HG03378 (cell line): ENCODE data around the gene IL17RB.

ENCODE experiments used
- ATAC-seq: cut with Tn5 transposase; IDR thresholded peaks from one replicate; pipeline ENCODE4 v1.9.1; 2021; ENCODE audit warnings: mild to moderate bottlenecking, moderate library complexity; ENCODE audit not compliant: unreplicated experiment

IL17RB gene

GRCh38 chr3:53811143-53811927 is 35.0 kb upstream of the IL17RB start:
- ATAC-seq = no peak

- no peak for ATAC-seq
Measured at GRCh38 chr3:53812434-53812833, 33.9 kb upstream of the IL17RB start.

DNA sequence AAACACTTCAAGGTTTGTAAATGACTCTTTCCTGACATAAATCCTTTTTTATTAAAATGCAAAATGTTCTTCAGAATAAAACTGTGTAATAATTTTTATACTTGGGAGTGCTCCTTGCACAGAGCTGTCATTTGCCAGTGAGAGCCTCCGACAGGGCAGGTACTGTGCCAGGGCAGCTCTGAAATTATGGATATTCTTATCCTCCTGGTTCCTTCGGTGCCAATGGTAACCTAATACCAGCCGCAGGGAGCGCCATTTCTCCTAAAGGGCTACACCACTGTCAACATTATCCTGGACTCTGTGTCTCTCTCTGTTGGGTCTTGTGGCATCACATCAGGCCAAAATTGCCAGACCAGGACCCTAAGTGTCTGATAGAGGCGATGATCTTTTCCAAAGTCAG is 33.1 kb upstream of the IL17RB start:
- ATAC-seq = no peak

DNA sequence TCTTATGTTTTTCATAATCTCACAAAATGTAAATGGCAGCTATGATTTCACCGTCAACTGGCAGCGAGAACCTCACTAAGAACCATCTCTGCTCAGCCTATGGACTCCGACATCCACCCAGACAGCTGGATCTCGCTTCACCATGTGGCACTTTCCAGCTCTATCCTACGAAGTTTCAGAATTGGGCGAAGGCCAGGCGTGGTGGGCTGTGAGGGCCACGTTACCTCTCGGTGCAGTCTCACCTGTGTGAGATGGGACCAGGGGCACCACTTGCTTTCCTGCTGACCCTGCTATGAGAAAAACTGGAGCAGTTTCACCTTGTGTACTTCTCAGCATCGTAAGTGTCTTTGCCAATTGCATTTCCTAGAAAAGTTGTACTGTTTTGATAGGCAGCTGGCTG is 32.5 kb upstream of the IL17RB start:
- no peak for ATAC-seq

GRCh38 chr3:53815067-53815466 is 31.3 kb upstream of the IL17RB start:
- no peak for ATAC-seq

DNA sequence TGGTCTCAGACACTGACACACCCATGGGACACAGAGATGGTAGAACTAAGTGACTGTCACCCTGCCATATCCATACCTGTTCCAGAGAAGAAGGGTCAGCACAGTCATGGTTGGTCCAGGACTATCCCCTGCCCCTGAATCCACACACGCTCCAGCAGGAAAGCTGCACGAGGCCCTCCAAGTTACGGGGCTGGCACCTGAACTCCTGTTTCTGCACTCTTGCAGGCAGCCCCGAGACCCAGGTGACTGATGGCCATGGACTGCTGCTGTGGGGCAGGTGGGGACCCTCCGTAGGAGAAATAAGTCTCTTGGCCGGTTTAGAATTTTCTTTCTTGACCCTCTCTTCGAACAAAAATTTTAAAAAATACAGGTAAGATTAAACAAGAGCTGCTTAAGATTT is 30.7 kb upstream of the IL17RB start:
- ATAC-seq = no peak

DNA sequence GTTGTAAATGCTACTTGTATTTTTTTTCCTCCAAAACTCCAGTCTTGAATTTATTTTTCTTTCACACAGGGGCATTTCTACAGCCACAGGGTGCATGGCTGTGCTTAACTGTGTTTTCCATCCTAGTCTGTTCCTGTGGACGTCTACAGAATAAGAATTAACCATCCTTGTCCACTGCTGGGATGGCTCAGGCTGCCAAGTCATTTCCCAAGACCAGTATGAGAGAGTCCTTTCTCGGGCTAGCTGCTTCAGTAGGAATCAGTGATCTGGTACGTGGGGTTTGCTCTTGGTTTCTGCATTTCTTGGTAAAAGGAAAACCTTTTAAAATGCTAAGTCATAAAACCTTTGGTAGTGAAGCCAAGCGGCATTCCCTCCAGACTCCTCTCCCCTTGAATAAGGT is 29.9 kb upstream of the IL17RB start:
- ATAC-seq = no peak

DNA sequence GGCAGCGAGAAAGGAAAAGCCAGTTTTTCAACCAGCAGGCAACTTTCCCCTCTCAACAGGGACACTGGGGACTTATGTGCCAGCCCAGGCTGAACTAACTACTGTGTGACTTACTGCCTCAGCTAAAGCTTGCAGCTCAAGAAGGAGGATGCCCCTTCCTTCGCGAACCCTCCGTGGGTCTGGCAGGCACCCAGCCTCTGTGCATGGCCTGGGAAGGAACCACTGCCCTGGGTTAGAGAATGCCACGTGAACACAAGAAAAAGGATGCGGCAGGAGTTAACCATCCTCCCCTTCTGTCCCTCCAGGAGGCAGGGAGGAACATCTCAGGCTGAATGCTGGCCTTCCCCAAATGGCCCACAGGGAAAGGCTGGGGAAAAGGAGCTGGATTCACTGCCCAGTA is 29.2 kb upstream of the IL17RB start:
- ATAC-seq = no peak

DNA sequence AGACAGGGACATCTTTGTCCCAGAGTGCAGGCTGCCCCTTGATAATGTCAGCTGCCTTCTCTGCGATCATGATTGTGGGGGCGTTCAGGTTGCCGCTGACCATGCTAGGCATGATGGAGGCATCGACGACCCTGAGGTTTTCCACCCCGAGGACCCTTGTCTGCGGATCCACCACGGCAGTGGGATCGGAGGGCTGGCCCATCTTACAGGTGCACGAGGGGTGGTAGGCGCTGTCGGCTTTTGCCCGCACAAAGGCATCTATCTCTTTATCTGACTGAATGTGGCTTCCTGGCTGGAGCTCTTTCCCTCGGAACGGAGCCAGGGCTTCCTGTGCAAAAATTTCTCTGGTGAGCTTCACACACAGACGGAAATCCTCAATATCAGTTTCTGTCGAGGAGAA is 28.6 kb upstream of the IL17RB start:
- no peak for ATAC-seq

GRCh38 chr3:53818221-53819162 is 27.9 kb upstream of the IL17RB start:
- ATAC-seq = no peak

DNA sequence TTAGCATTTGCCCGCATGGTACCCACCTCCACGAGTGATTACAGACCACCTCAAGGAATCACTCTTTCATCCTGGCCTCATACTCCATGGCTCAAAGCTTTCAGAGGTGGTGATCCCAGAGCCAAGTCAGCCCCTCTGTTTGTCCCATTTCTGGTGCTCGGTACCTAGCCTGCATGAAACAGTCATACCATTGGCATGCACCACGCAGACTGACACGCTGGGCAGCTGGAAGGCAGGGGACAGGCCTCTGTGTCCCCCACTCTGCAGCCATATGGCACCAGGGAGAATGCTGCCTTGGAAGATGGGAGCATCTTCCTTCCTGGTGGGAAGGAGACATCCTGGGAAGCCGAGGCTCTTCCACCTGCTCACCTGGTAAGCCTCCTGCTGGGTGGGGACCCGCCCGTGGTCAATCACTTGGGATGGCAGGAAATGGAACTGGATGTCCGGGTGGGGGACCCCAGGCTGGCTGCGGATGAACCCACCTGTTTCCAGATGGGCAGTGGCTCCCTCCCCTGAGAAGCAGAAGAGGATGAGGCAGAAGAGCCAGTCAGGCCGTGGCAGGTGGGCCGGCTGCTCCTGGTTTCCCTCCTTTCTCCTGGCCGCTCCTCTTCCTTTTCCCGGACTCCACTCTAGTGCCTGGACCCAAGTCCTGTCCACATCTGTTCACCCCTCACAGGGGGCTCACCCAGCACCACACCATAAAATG is 27.1 kb upstream of the IL17RB start:
- no peak for ATAC-seq

DNA sequence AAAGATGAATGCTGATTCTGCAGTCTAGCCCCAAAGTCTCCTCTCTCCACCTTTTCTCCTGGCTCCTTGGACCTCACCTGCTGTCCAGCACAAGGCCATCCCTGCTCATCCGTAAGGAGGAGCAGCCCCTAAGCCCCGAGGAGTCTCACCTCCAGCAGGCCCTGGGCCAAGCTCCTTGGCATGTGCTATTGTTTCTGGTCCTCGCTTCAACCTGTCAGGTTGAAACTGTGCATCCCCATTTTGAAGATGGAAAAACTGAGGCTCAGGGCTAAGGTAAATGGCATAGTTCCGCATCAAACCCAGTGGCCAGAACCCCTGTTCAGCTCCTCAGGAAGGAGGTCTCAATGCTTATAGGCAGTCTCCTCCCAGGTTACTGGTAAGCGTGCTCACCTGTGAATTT is 26.3 kb upstream of the IL17RB start:
- ATAC-seq = no peak

DNA sequence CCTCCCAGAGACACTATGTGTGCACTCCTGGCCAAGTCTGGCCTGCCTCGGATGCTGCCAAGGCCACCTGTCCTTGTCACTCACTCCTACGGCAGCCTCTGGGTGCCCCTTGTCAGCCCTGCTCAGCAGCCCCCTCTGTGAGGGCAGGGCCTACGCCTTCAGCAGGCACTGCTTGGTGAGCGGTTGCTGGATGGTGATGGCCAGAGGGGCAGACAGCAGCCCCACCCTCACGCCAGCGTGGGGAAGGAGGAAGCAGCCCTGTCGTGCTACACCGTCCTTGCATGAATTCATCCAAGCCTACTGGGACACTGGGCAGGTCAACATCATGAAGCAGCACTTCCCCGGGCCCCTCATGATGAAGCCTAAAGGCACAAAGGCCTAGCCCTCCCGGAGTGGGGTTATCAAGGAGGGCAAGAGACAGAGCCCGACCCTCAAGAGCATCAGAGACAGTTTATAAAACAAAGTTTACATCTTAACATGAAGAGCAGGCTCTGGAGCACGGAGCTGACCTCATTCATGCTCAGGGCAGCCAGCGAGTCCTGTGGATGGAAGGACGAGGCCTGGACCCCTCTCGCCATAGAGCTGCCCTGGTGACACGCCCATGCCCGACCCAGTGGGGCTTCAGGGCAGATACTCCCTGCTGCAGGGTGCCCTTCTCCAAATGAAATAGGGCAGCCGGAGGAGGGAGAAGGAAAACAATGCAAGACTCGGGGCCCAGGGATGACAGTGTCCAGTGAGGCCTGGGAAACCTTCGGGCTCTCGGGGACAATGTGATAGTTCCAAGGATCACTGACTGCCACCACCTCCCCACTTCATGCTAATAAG is 25.4 kb upstream of the IL17RB start:
- ATAC-seq = no peak

GRCh38 chr3:53821631-53822121 is 24.7 kb upstream of the IL17RB start:
- no peak for ATAC-seq

GRCh38 chr3:53822331-53822741 is 24.0 kb upstream of the IL17RB start:
- no peak for ATAC-seq

DNA sequence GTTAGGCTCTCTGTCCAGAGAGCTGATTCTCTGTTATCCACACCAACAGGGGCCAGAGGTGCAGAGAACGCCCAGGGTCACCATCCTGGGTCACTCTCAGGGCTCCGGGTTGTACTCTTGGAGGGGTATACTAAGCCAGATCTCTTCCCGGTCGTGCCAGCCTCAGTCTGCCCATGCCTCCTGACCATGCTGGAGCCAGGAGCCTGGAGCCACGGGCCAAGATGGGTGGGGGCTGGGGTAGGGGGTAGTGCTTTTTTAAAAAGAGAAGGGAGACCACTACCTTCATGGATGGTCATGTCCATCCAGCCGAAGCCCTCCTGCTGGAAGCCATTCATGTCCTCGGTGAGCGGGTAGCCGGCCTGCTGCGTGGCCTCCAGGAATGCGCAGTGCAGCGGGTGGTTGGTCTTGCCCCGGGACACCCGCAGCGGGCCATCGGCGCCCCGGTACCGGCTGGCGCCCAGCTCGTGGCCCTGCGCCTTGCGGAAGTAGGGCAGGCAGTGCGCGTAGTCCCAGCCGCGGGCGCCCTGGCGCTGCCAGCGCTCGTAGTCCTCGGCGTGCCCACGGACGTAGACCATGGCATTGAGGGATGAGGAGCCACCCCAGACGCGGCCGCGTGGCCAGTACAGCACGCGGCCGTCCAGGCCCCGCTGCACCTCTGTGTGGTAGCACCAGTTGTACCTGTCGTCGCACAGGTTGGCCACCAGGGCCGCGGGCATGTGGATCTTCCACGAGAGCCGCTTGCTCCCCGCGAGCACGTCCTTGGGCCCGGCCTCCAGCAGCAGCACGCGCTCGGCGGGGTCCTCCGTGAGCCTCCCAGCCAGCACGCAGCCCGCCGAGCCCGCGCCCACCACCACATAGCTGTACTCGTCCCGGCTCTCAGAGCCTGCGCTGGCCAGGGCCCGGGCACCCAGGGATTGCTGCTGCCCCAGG is 23.1 kb upstream of the IL17RB start:
- no peak for ATAC-seq

- ATAC-seq = no peak
Measured at GRCh38 chr3:53823956-53824657, 22.3 kb upstream of the IL17RB start.

GRCh38 chr3:53824795-53825194 is 21.6 kb upstream of the IL17RB start:
- no peak for ATAC-seq

DNA sequence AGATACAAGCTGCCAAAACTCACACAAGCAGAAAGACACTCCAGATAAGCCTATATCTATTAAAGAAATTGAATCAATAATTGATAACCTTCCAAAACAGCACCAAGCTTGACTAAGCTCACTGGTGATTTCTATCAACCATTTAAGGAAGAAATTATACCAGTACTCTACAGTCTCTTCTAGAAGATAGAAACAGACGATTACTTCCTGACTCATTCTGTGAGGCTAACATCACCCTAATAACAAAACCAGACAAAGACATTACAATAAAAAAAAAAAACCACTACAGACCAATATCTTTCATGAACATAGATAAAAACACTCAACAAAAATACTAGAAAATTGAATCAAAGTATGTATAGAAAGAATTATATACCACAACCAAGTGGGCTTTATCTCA is 20.3 kb upstream of the IL17RB start:
- ATAC-seq = no peak
